SU-DHL-6 (cell line): ENCODE results near the gene NUBP2.

Experiments used
- CTCF ChIP-seq: fragments of 200-600 bp; sonication (generic); IDR thresholded peaks from one replicate; pipeline ENCODE4 v1.5.1; 2017; ENCODE audit warnings: antibody characterized with exemption, mild to moderate bottlenecking, low read length, moderate library complexity; ENCODE audit not compliant: insufficient read depth, poor library complexity, severe bottlenecking
- EZH2phosphoT487 ChIP-seq: fragments of 200-600 bp; sonication (generic), shearing (Covaris generic); conservative IDR thresholded peaks from 2 replicates; pipeline ENCODE4 v1.6.1; 2018; ENCODE audit warnings: mild to moderate bottlenecking, antibody characterized with exemption, low read length, moderate library complexity, mixed read lengths

GRCh38 chr16:1828645-1829410 is 46.1 kb downstream of the NUBP2 start:
- TF ChIP-seq CTCF = no peak
- TF ChIP-seq EZH2phosphoT487 = no peak
